ENCODE data around the gene DRGX. TPM values are rescaled to one million over a fixed set of nuclear protein-coding genes. Genes with fewer than 3 reads are reported as not detected.
A peak's percentile ranks its signal among the peaks of the same experiment; 100 is the strongest.

Gene DRGX
- total and polyA plus RNA-seq, 10 of the 15 experiments (the other 5 are each of a cell fraction or from before 2014, with no cell fraction given): not detected

DNA sequence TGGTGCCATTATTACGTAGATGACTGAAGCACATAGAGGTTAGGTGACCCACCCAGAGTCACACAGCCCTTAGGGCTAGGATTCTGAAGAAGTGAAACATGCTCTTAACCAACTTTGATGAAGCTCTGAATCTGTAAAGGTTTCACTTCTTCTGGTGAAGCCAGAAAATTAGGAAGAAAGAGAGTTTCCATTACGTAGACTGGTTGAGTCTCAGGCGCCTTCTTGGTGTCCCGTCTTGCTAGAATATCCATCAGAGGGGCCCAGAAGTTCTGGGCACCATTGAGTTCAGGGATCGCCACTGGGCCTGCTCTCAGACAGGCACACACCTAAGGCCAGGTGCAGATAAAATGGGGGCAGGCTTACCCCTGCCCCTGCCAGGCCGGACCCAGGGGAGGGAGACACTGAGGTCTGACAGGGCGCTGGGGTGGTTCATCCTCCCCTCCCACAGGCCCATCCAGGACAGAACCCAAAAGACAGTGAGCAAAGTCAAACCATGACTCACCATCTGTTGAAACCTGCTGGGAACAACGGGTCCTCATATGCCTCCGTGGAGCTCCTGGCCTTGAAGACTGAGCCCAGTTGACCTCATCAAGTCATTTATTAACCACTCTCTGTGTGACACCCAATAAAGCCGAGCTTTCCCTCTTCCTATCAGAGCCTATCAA is 33.2 kb downstream of the DRGX start (continued):
- TF ChIP-seq, protein P1, sequence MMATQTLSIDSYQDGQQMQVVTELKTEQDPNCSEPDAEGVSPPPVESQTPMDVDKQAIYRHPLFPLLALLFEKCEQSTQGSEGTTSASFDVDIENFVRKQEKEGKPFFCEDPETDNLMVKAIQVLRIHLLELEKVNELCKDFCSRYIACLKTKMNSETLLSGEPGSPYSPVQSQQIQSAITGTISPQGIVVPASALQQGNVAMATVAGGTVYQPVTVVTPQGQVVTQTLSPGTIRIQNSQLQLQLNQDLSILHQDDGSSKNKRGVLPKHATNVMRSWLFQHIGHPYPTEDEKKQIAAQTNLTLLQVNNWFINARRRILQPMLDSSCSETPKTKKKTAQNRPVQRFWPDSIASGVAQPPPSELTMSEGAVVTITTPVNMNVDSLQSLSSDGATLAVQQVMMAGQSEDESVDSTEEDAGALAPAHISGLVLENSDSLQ (IDR thresholded peaks at IDR 0.05): no peak
- TF ChIP-seq NBN (IDR thresholded peaks at IDR 0.05) (peak; percentile 55; the same call in 1 of the 2 replicates), PML (IDR thresholded peaks at IDR 0.05; ENCODE audit: low read length) (no peak), RUNX3 (IDR thresholded peaks at IDR 0.05; ENCODE audit: low read length) (peak; percentile 70), GABPA (IDR thresholded peaks at IDR 0.05; ENCODE audit: low read depth) (no peak), EZH2 (IDR thresholded peaks at IDR 0.05; ENCODE audit: borderline replicate concordance, control insufficient read depth, low read depth, low read length) (no peak), GATAD2B (conservative IDR thresholded peaks at IDR 0.05; ENCODE audit: low read depth) (no peak; the same call in 1 of the 2 replicates), CBFB (IDR thresholded peaks at IDR 0.05; ENCODE audit: low read depth) (no peak), SRF (IDR thresholded peaks at IDR 0.05; ENCODE audit: low read depth in 2 of 2, low read length in 2 of 2) (no peak)
- TF ChIP-seq, protein P2, sequence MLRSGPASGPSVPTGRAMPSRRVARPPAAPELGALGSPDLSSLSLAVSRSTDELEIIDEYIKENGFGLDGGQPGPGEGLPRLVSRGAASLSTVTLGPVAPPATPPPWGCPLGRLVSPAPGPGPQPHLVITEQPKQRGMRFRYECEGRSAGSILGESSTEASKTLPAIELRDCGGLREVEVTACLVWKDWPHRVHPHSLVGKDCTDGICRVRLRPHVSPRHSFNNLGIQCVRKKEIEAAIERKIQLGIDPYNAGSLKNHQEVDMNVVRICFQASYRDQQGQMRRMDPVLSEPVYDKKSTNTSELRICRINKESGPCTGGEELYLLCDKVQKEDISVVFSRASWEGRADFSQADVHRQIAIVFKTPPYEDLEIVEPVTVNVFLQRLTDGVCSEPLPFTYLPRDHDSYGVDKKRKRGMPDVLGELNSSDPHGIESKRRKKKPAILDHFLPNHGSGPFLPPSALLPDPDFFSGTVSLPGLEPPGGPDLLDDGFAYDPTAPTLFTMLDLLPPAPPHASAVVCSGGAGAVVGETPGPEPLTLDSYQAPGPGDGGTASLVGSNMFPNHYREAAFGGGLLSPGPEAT (IDR thresholded peaks at IDR 0.05; ENCODE audit: low read depth): peak; percentile 70
- TF ChIP-seq, protein P3, sequence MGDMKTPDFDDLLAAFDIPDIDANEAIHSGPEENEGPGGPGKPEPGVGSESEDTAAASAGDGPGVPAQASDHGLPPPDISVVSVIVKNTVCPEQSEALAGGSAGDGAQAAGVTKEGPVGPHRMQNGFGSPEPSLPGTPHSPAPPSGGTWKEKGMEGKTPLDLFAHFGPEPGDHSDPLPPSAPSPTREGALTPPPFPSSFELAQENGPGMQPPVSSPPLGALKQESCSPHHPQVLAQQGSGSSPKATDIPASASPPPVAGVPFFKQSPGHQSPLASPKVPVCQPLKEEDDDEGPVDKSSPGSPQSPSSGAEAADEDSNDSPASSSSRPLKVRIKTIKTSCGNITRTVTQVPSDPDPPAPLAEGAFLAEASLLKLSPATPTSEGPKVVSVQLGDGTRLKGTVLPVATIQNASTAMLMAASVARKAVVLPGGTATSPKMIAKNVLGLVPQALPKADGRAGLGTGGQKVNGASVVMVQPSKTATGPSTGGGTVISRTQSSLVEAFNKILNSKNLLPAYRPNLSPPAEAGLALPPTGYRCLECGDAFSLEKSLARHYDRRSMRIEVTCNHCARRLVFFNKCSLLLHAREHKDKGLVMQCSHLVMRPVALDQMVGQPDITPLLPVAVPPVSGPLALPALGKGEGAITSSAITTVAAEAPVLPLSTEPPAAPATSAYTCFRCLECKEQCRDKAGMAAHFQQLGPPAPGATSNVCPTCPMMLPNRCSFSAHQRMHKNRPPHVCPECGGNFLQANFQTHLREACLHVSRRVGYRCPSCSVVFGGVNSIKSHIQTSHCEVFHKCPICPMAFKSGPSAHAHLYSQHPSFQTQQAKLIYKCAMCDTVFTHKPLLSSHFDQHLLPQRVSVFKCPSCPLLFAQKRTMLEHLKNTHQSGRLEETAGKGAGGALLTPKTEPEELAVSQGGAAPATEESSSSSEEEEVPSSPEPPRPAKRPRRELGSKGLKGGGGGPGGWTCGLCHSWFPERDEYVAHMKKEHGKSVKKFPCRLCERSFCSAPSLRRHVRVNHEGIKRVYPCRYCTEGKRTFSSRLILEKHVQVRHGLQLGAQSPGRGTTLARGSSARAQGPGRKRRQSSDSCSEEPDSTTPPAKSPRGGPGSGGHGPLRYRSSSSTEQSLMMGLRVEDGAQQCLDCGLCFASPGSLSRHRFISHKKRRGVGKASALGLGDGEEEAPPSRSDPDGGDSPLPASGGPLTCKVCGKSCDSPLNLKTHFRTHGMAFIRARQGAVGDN (IDR thresholded peaks at IDR 0.05): no peak
- TF ChIP-seq, protein P4, sequence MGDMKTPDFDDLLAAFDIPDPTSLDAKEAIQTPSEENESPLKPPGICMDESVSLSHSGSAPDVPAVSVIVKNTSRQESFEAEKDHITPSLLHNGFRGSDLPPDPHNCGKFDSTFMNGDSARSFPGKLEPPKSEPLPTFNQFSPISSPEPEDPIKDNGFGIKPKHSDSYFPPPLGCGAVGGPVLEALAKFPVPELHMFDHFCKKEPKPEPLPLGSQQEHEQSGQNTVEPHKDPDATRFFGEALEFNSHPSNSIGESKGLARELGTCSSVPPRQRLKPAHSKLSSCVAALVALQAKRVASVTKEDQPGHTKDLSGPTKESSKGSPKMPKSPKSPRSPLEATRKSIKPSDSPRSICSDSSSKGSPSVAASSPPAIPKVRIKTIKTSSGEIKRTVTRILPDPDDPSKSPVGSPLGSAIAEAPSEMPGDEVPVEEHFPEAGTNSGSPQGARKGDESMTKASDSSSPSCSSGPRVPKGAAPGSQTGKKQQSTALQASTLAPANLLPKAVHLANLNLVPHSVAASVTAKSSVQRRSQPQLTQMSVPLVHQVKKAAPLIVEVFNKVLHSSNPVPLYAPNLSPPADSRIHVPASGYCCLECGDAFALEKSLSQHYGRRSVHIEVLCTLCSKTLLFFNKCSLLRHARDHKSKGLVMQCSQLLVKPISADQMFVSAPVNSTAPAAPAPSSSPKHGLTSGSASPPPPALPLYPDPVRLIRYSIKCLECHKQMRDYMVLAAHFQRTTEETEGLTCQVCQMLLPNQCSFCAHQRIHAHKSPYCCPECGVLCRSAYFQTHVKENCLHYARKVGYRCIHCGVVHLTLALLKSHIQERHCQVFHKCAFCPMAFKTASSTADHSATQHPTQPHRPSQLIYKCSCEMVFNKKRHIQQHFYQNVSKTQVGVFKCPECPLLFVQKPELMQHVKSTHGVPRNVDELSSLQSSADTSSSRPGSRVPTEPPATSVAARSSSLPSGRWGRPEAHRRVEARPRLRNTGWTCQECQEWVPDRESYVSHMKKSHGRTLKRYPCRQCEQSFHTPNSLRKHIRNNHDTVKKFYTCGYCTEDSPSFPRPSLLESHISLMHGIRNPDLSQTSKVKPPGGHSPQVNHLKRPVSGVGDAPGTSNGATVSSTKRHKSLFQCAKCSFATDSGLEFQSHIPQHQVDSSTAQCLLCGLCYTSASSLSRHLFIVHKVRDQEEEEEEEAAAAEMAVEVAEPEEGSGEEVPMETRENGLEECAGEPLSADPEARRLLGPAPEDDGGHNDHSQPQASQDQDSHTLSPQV (IDR thresholded peaks at IDR 0.05): no peak
- TF ChIP-seq, protein P5, sequence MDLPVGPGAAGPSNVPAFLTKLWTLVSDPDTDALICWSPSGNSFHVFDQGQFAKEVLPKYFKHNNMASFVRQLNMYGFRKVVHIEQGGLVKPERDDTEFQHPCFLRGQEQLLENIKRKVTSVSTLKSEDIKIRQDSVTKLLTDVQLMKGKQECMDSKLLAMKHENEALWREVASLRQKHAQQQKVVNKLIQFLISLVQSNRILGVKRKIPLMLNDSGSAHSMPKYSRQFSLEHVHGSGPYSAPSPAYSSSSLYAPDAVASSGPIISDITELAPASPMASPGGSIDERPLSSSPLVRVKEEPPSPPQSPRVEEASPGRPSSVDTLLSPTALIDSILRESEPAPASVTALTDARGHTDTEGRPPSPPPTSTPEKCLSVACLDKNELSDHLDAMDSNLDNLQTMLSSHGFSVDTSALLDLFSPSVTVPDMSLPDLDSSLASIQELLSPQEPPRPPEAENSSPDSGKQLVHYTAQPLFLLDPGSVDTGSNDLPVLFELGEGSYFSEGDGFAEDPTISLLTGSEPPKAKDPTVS (IDR thresholded peaks at IDR 0.05; ENCODE audit: low read depth, low read length): no peak

Measured in GM12878 (cell line).